Parietal lobe (tissue), 1 donor: ENCODE results near the gene EFNA2. TPM values are rescaled to one million over a fixed set of nuclear protein-coding genes. Genes with fewer than 3 reads are reported as not detected.

ENCODE experiments used
- total RNA-seq: library from RNA; depleted of rRNA; stranded (reverse); fragments of >200 nt; gene quantifications from one replicate; pipeline ENCODE4 v1.2.3, GENCODE V29; 2014

Gene EFNA2
- total RNA-seq = 7.5 TPM

GRCh38 chr19:1285737-1286360, at the start of gene EFNA2:
TSS of gene EFNA2 (plus strand) at chr19:1285873. CDS start at chr19:1286169, 296 bp downstream.

GRCh38 chr19:1237754-1238368, 47.8 kb upstream of the EFNA2 start, which contains the start of gene CBARP:
TSS of gene CBARP (minus strand) at chr19:1238005. CDS start at chr19:1236100, 1,905 bp downstream.

GRCh38 chr19:1241417-1242095, 44.1 kb upstream of the EFNA2 start, which contains the start of gene ATP5F1D:
TSS of gene ATP5F1D (plus strand) at chr19:1241751. CDS start at chr19:1241851, 100 bp downstream.

GRCh38 chr19:1248139-1248785, 37.4 kb upstream of the EFNA2 start, which contains the start of gene MIDN:
TSS of gene MIDN (plus strand) at chr19:1248583. CDS start at chr19:1250297, 1,714 bp downstream.

GRCh38 chr19:1269065-1269477, 16.6 kb upstream of the EFNA2 start, which contains the start of gene CIRBP:
TSS of gene CIRBP (plus strand) at chr19:1269332. CDS start at chr19:1270934, 1,602 bp downstream.

GRCh38 chr19:1275260-1275975, 10.3 kb upstream of the EFNA2 start, which contains the start of gene FAM174C:
TSS of gene FAM174C (plus strand) at chr19:1275530. CDS start at chr19:1275550, 20 bp downstream.

Other genes starting within 250 kb of the EFNA2 start
- 4.4 TPM for gene ABCA7, start 245.8 kb upstream of the EFNA2 start, total RNA-seq
- gene ARHGAP45, start 218.7 kb upstream of the EFNA2 start, total RNA-seq = 2.8 TPM
- 37.6 TPM for gene POLR2E, start 190.5 kb upstream of the EFNA2 start, total RNA-seq
- 107 TPM for gene GPX4, start 181.9 kb upstream of the EFNA2 start, total RNA-seq
- gene SBNO2, start 111.6 kb upstream of the EFNA2 start, total RNA-seq = 8.1 TPM
- 43.2 TPM for gene STK11, start 80.1 kb upstream of the EFNA2 start, total RNA-seq
- 15.3 TPM for gene CBARP, start 47.9 kb upstream of the EFNA2 start, total RNA-seq
- gene ATP5F1D, start 44.1 kb upstream of the EFNA2 start, total RNA-seq = 15.7 TPM
- 24.4 TPM for gene MIDN, start 37.3 kb upstream of the EFNA2 start, total RNA-seq
- gene CIRBP, start 16.5 kb upstream of the EFNA2 start, total RNA-seq = 380 TPM
- gene FAM174C, start 10.3 kb upstream of the EFNA2 start, total RNA-seq = 8.1 TPM
- 36.6 TPM for gene NDUFS7, start 98.0 kb downstream of the EFNA2 start, total RNA-seq
- 15.0 TPM for gene GAMT, start 115.7 kb downstream of the EFNA2 start, total RNA-seq
- gene DAZAP1, start 121.7 kb downstream of the EFNA2 start, total RNA-seq = 40.1 TPM
- gene RPS15, start 152.5 kb downstream of the EFNA2 start, total RNA-seq = 535 TPM
- gene APC2, start 164.2 kb downstream of the EFNA2 start, total RNA-seq = 276 TPM
- gene C19orf25, start 193.3 kb downstream of the EFNA2 start, total RNA-seq = 24.1 TPM
- 3.8 TPM for gene PCSK4, start 204.5 kb downstream of the EFNA2 start, total RNA-seq
- 2.2 TPM for gene REEP6, start 205.3 kb downstream of the EFNA2 start, total RNA-seq
- not detected for gene ADAMTSL5, start 227.1 kb downstream of the EFNA2 start, total RNA-seq
- 0.31 TPM for gene PLK5, start 238.2 kb downstream of the EFNA2 start, total RNA-seq